Lower leg skin (tissue), 3 donors: ENCODE measurements around the gene TTYH2.

ENCODE experiments used
- CTCF ChIP-seq, 3 donors: fragments of 450-650 bp; IDR thresholded peaks; one replicate each; pipeline ENCODE4 v1.5.1; 2016; ENCODE audit warnings: antibody characterized with exemption in 3 of 3, mild to moderate bottlenecking in 3 of 3, moderate library complexity in 2 of 3
- POLR2A ChIP-seq, 2 donors: fragments of 450-650 bp; IDR thresholded peaks; one replicate each; pipeline ENCODE4 v1.6.1; 2016 to 2017; ENCODE audit warnings: antibody characterized with exemption in 2 of 2, mild to moderate bottlenecking in 1 of 2, moderate library complexity in 1 of 2

- TF ChIP-seq CTCF (IDR thresholded peaks at IDR 0.05) (no peak), POLR2A (IDR thresholded peaks at IDR 0.05) (no peak)
These were observed 21.1 kb downstream of the TTYH2 start for GRCh38 chr17:74234486-74234885.
